ENCODE results near the gene RHOT1.
"Not testable (repeated sequence)": the region's sequence is repeated elsewhere in the genome, so short reads cannot be mapped to it uniquely, and the experiment has no call there.

The RHOT1 gene

GRCh38 chr17:32125848-32126153 lies 16.5 kb upstream of the RHOT1 start:
- H3K27me3 ChIP-seq (ENCODE audit: control insufficient read depth, insufficient read depth, low read length): no peaks in the 10 kb centered on the region
- H3K9me3 ChIP-seq (ENCODE audit: control insufficient read depth, insufficient read depth, low read length): no peaks in the 10 kb centered on the region
- no peak overlapping the region for H3K9ac ChIP-seq (ENCODE audit: low read depth, low read length)
- H3K36me3 ChIP-seq (ENCODE audit: control insufficient read depth, insufficient read depth, low read length): no peaks in the 10 kb centered on the region
- H3K4me3 ChIP-seq (ENCODE audit: low read depth, low read length): no peak overlapping the region
- peaks cover 3% of the 10 kb centered on the region for H3K4me1 ChIP-seq (ENCODE audit: control insufficient read depth, insufficient read depth, low read length)

DNA sequence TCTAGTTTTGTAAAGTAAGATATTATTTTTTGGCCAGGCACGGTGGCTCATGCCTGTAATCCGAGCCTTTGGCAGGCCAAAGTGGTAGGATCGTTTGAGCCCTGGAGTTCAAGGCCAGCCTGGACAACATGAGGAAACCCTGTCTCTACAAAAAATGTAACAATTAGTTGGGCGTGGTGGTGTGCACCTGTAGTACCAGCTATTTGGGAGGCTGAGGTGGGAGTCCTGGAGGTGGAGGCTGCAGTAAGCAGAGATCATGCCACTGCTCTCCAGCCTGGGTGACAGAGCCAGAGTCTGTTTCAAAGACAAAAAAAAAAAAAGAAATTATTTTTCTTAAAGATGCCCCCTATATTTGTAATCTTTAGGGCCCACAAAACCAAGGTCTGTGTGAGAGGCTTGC lies 16.0 kb upstream of the RHOT1 start:
- Histone ChIP-seq H3K27me3 (ENCODE audit: control insufficient read depth, insufficient read depth, low read length) (no peaks in the 10 kb centered on the region), H3K9ac (ENCODE audit: low read depth, low read length) (no peak overlapping the region), H3K36me3 (ENCODE audit: control insufficient read depth, insufficient read depth, low read length) (no peaks in the 10 kb centered on the region), H3K4me1 (ENCODE audit: control insufficient read depth, insufficient read depth, low read length) (peaks cover 3% of the 10 kb centered on the region), H3K9me3 (ENCODE audit: control insufficient read depth, insufficient read depth, low read length) (no peaks in the 10 kb centered on the region), H3K4me3 (ENCODE audit: low read depth, low read length) (no peak overlapping the region)

- Histone ChIP-seq H3K4me1 (ENCODE audit: control insufficient read depth, insufficient read depth, low read length) (peaks cover 3% of the 10 kb centered on the region), H3K36me3 (ENCODE audit: control insufficient read depth, insufficient read depth, low read length) (no peaks in the 10 kb centered on the region), H3K9me3 (ENCODE audit: control insufficient read depth, insufficient read depth, low read length) (no peaks in the 10 kb centered on the region), H3K4me3 (ENCODE audit: low read depth, low read length) (peak overlapping the region; percentile 85), H3K27me3 (ENCODE audit: control insufficient read depth, insufficient read depth, low read length) (no peaks in the 10 kb centered on the region), H3K9ac (ENCODE audit: low read depth, low read length) (no peak overlapping the region)
These were observed 15.6 kb upstream of the RHOT1 start for GRCh38 chr17:32126746-32127145.

GRCh38 chr17:32127158-32127897 lies 15.0 kb upstream of the RHOT1 start:
- Histone ChIP-seq H3K4me3 (ENCODE audit: low read depth, low read length) (peak overlapping the region; percentile 85), H3K27me3 (ENCODE audit: control insufficient read depth, insufficient read depth, low read length) (no peaks in the 10 kb centered on the region), H3K4me1 (ENCODE audit: control insufficient read depth, insufficient read depth, low read length) (peaks cover 3% of the 10 kb centered on the region), H3K9me3 (ENCODE audit: control insufficient read depth, insufficient read depth, low read length) (no peaks in the 10 kb centered on the region), H3K9ac (ENCODE audit: low read depth, low read length) (peak overlapping the region; percentile 79), H3K36me3 (ENCODE audit: control insufficient read depth, insufficient read depth, low read length) (no peaks in the 10 kb centered on the region)

DNA sequence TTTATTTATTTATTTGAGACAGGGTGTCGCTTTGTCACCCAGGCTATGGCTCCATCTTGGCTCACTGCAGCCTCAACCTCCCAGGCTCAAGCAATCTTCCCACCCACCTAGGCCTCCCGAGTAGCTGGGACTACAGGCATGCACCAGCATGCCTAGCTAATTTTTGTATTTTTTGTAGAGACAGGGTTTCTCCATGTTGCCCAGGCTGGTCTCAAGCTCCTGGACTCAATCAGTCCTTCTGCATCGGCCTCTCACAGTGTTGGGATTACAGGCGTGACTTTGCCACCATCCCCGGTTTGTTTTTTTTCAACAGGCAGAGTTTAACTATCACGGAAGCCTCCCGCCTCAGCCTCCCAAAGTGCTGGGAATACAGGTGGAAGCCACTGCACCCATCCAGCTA lies 13.8 kb upstream of the RHOT1 start:
- H3K4me3 ChIP-seq (ENCODE audit: low read depth, low read length): peak overlapping the region; percentile 85
- H3K9ac ChIP-seq (ENCODE audit: low read depth, low read length); H3K27me3 ChIP-seq (ENCODE audit: control insufficient read depth, insufficient read depth, low read length); H3K4me1 ChIP-seq (ENCODE audit: control insufficient read depth, insufficient read depth, low read length); H3K36me3 ChIP-seq (ENCODE audit: control insufficient read depth, insufficient read depth, low read length); H3K9me3 ChIP-seq (ENCODE audit: control insufficient read depth, insufficient read depth, low read length): not testable (repeated sequence)

GRCh38 chr17:32135497-32136117 lies 6.7 kb upstream of the RHOT1 start:
- H3K9me3 ChIP-seq (ENCODE audit: control insufficient read depth, insufficient read depth, low read length); H3K36me3 ChIP-seq (ENCODE audit: control insufficient read depth, insufficient read depth, low read length); H3K9ac ChIP-seq (ENCODE audit: low read depth, low read length); H3K4me1 ChIP-seq (ENCODE audit: control insufficient read depth, insufficient read depth, low read length); H3K4me3 ChIP-seq (ENCODE audit: low read depth, low read length); H3K27me3 ChIP-seq (ENCODE audit: control insufficient read depth, insufficient read depth, low read length): not testable (repeated sequence)

GRCh38 chr17:32136856-32137255 lies 5.4 kb upstream of the RHOT1 start:
- no peak overlapping the region for H3K4me3 ChIP-seq (ENCODE audit: low read depth, low read length)
- H3K4me1 ChIP-seq (ENCODE audit: control insufficient read depth, insufficient read depth, low read length): peaks cover 3% of the 10 kb centered on the region
- no peak overlapping the region for H3K9ac ChIP-seq (ENCODE audit: low read depth, low read length)
- H3K27me3 ChIP-seq (ENCODE audit: control insufficient read depth, insufficient read depth, low read length): no peaks in the 10 kb centered on the region
- H3K9me3 ChIP-seq (ENCODE audit: control insufficient read depth, insufficient read depth, low read length): no peaks in the 10 kb centered on the region
- H3K36me3 ChIP-seq (ENCODE audit: control insufficient read depth, insufficient read depth, low read length): no peaks in the 10 kb centered on the region

- not testable (repeated sequence) for H3K36me3 ChIP-seq (ENCODE audit: control insufficient read depth, insufficient read depth, low read length); H3K9ac ChIP-seq (ENCODE audit: low read depth, low read length); H3K9me3 ChIP-seq (ENCODE audit: control insufficient read depth, insufficient read depth, low read length); H3K4me3 ChIP-seq (ENCODE audit: low read depth, low read length); H3K27me3 ChIP-seq (ENCODE audit: control insufficient read depth, insufficient read depth, low read length); H3K4me1 ChIP-seq (ENCODE audit: control insufficient read depth, insufficient read depth, low read length)
These were observed 2.8 kb upstream of the RHOT1 start for GRCh38 chr17:32139504-32139903.

- Histone ChIP-seq H3K4me3 (ENCODE audit: low read depth, low read length) (peak overlapping the region; percentile 94), H3K27me3 (ENCODE audit: control insufficient read depth, insufficient read depth, low read length) (no peaks in the 10 kb centered on the region), H3K9me3 (ENCODE audit: control insufficient read depth, insufficient read depth, low read length) (no peaks in the 10 kb centered on the region), H3K36me3 (ENCODE audit: control insufficient read depth, insufficient read depth, low read length) (no peaks in the 10 kb centered on the region), H3K9ac (ENCODE audit: low read depth, low read length) (no peak overlapping the region), H3K4me1 (ENCODE audit: control insufficient read depth, insufficient read depth, low read length) (peaks cover 7% of the 10 kb centered on the region)
These were observed 1.0 kb upstream of the RHOT1 start for GRCh38 chr17:32141258-32141657.

DNA sequence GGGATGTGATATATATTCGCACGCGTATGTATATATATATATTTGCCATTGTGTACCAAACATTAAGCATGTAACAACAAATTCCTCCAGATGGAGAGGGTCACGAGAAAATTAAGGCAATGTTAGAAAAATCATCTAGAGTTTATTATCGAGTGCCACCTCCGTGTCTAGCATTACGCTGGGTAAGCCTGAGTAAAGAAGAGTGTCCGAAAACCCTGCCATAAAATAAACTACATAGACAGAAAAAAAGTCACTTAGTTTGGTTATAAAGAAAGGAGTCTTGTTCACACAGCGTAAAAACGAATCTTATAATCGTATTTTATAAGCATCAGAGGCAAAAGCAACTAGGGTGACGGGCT lies 644 bp upstream of the RHOT1 start:
- H3K36me3 ChIP-seq (ENCODE audit: control insufficient read depth, insufficient read depth, low read length): no peaks in the 10 kb centered on the region
- H3K9me3 ChIP-seq (ENCODE audit: control insufficient read depth, insufficient read depth, low read length): no peaks in the 10 kb centered on the region
- H3K27me3 ChIP-seq (ENCODE audit: control insufficient read depth, insufficient read depth, low read length): no peaks in the 10 kb centered on the region
- H3K4me1 ChIP-seq (ENCODE audit: control insufficient read depth, insufficient read depth, low read length): peaks cover 7% of the 10 kb centered on the region
- H3K9ac ChIP-seq (ENCODE audit: low read depth, low read length): peak overlapping the region; percentile 82
- H3K4me3 ChIP-seq (ENCODE audit: low read depth, low read length): peak overlapping the region; percentile 94

DNA sequence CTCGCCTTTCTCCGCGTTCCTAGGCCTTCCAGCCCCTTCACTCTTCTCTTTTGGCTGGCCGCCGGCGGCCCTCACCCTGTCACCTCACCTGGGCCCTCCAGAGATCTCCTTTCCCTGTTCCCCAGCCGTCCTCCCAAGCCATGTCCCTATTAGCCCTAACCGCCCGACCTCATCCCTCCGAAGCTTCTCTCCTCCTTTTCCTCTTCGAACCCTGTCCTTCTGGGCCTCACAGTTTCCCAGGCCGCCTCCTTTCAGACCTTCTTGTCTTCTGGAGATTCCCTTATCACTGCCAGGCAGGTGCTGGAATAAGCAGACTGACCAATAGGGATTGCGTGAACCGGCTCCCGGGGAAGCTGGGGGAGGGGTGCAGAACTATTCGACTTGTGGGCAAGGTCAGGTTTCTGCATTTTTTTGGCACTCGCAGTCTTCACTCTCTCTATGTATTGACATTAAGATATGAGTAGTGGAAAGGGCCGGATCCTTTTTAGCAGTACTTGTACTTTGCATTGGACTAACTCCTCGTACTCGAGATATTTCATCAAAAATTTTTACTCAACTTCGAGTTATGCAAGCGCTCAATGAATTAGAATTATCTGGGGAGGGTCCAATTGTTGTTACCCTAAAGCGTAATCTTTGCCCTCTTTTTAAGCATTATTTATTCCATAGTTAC lies 690 bp downstream of the RHOT1 start:
- Histone ChIP-seq H3K27me3 (ENCODE audit: control insufficient read depth, insufficient read depth, low read length) (no peaks in the 10 kb centered on the region), H3K36me3 (ENCODE audit: control insufficient read depth, insufficient read depth, low read length) (no peaks in the 10 kb centered on the region)

DNA sequence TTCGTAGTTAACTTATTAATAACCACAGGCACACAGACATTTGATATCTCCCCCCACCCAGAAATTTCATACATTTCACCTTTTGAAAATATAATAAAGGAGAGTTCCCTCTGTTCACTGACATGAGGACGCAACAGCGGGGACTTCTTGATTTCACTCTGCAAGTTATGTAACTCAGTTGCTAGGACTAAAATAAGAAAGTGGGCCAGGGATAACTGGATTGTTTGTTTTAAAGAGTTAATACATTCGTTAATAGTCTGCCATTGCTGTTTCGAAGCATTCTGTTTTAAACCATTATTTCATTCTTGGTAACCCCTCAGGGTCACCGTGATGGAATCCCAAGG lies 1.2 kb downstream of the RHOT1 start:
- peaks cover 7% of the 10 kb centered on the region for H3K4me1 ChIP-seq (ENCODE audit: control insufficient read depth, insufficient read depth, low read length)
- H3K36me3 ChIP-seq (ENCODE audit: control insufficient read depth, insufficient read depth, low read length): no peaks in the 10 kb centered on the region
- H3K4me3 ChIP-seq (ENCODE audit: low read depth, low read length): peak overlapping the region; percentile 97
- H3K9ac ChIP-seq (ENCODE audit: low read depth, low read length): no peak overlapping the region
- H3K9me3 ChIP-seq (ENCODE audit: control insufficient read depth, insufficient read depth, low read length): no peaks in the 10 kb centered on the region
- no peaks in the 10 kb centered on the region for H3K27me3 ChIP-seq (ENCODE audit: control insufficient read depth, insufficient read depth, low read length)

More for the DNA sequence above, 690 bp downstream of the RHOT1 start:
- Histone ChIP-seq H3K9me3 (ENCODE audit: control insufficient read depth, insufficient read depth, low read length) (no peaks in the 10 kb centered on the region), H3K9ac (ENCODE audit: low read depth, low read length) (peak overlapping the region; percentile 76), H3K4me1 (ENCODE audit: control insufficient read depth, insufficient read depth, low read length) (peaks cover 7% of the 10 kb centered on the region), H3K4me3 (ENCODE audit: low read depth, low read length) (peak overlapping the region; percentile 97)
